NCI-H187 treated with DMSO at 0.1 percent for 48 hours (cell line): Measurements from ENCODE around the gene HIC1.

Experiments used
- DNase-seq: peaks from one replicate; lab custom pipeline; 2025; lab: John Stamatoyannopoulos, UW

Gene HIC1

GRCh38 chr17:2025220-2025621, 29.7 kb upstream of the HIC1 start, which contains the start of gene RTN4RL1:
Gene RTN4RL1 (minus strand): TSS chr17:2025334. CDS start chr17:2024865, 469 bp downstream.
- peak; percentile 43 for DNase-seq

- DNase-seq: no peak
These were observed 29.1 kb upstream of the HIC1 start for GRCh38 chr17:2025622-2026309.

- no peak for DNase-seq
These were observed 27.2 kb upstream of the HIC1 start for GRCh38 chr17:2027528-2028233.

- DNase-seq: no peak
These were observed 26.7 kb upstream of the HIC1 start for GRCh38 chr17:2028234-2028614.

- no peak for DNase-seq
These were observed 26.2 kb upstream of the HIC1 start for GRCh38 chr17:2028737-2029136.

- DNase-seq: no peak
These were observed 24.8 kb upstream of the HIC1 start, which contains the start of gene DPH1 for GRCh38 chr17:2029911-2030778. Gene DPH1 (plus strand): TSS chr17:2030153. CDS start chr17:2030170, 17 bp downstream.

- DNase-seq: no peak
These were observed 24.1 kb upstream of the HIC1 start for GRCh38 chr17:2030779-2031163.

GRCh38 chr17:2033153-2033552, 21.8 kb upstream of the HIC1 start:
- no peak for DNase-seq

- DNase-seq: no peak
These were observed 20.7 kb upstream of the HIC1 start for GRCh38 chr17:2034157-2034556.

GRCh38 chr17:2034806-2035540, 19.9 kb upstream of the HIC1 start:
- DNase-seq: no peak

- DNase-seq: no peak
These were observed 19.1 kb upstream of the HIC1 start for GRCh38 chr17:2035541-2036488.

GRCh38 chr17:2037155-2037554, 17.7 kb upstream of the HIC1 start:
- no peak for DNase-seq

- DNase-seq: no peak
These were observed 14.6 kb upstream of the HIC1 start for GRCh38 chr17:2040219-2040827.

- no peak for DNase-seq
These were observed 13.9 kb upstream of the HIC1 start for GRCh38 chr17:2040942-2041560.

- DNase-seq: no peak
These were observed 13.1 kb upstream of the HIC1 start, which contains the start of gene OVCA2 for GRCh38 chr17:2041561-2042389. Gene OVCA2 (plus strand): TSS chr17:2042022. CDS start chr17:2042048, 26 bp downstream.

- no peak for DNase-seq
These were observed 12.5 kb upstream of the HIC1 start for GRCh38 chr17:2042390-2042847.

GRCh38 chr17:2042933-2043332, 12.0 kb upstream of the HIC1 start:
- DNase-seq: no peak

GRCh38 chr17:2043785-2044184, 11.1 kb upstream of the HIC1 start:
- DNase-seq: no peak
